Activated T-helper 9 cell treated with anti-CD3 and anti-CD28 coated beads, Interleukin-2, amount 50 U/mL, for 16 hours (primary cell): ENCODE measurements around the gene GMDS.
A peak's percentile ranks its signal among the peaks of the same experiment; 100 is the strongest.

ENCODE experiments used
- DNase-seq: peaks from one replicate; pipeline ENCODE4 v3.0.0-alpha.2; 2020; ENCODE audit warnings: low read depth

The GMDS gene

DNA sequence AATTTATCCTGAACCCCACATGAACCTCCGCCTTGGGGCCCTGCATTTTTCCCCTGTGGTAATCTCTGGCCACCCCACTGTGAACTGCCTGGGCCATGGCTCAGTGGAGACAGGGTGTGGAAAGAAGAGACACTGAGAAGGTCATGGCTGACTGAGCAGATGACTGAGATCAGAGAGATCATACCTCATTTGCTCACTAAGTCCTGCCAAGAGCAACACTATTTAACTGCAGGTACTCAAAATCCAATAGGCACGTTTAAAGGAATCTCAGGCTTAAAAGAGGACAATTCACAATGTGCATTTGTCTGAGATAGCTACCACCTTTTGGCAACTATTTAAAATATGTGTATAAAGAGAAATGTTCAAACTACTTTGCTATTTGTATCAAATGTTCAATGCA lies 305.0 kb downstream of the GMDS start:
- DNase-seq, result no peak

DNA sequence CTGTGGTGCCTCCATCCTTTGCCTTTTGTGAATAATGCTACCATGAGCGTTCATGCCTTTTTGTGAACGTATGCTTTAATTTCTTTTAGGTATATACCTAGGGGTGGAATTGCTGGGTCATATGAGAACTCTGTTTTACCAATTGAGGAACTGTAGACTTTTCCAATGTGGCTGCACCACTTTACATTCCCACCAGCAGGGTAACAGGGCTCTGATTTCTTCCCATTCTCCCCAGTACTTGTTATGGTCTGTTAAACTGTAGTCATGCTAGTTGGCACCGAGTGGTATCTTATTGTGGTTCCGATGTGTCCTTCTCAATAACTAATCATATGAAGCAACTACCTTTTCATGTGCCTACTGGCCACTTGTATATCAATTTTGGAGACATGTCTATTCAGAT lies 312.1 kb downstream of the GMDS start:
- DNase-seq, result no peak

DNA sequence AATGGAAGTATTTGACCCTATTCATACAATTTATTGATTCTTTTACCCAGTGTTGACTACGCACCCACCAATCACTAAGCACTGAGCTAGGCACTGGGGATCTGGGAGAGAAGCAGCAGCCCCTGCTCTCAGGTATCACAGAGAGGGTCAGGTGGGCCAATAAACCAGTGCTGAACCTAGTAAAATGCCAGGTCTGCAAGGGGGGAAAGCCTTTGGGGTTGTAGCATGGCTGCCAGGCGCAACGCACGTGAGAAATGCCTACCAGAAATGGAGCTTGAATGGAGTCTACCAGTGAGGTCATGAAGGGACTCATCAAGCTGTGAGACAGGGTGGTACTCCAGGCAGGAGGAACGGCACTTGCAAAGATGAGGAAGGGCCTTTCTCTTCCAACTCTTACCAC lies 313.6 kb downstream of the GMDS start:
- DNase-seq, result no peak

DNA sequence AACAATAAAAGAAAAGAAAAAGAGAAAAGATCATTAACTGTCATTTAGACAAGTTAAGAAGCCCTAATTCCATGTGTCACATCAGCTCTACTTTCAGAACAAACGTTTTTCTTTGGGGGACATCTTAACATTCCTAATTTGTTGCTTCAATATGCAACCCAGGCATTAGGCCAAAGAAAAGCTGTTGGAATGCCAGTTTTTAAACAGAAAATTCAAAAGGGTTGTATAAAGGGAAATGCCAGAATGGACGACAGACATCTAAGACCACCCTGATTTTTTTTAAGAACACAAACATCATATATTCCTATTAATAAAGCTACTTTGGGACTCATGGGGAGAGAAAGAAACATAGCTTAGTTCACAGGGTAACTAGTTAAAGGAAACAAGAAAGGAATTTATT lies 315.0 kb downstream of the GMDS start:
- no peak for DNase-seq

DNA sequence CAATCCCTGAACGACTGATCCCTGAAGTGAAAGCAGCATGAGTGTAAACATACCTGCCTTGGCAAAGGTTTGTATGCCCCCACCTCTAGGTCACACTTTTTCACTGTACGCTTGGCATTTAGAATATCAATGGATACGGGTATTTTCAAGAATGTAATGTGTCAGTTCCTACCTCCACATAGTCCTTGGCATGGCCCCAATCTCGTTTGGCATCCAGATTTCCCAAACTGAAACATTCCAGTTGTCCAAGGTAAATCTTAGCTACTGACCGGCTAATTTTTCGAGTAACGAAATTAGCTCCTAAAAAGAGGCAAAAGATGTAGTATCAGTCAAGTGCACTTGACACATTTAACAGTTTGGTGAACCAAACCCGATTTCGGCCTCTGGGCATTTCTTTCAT lies 315.5 kb downstream of the GMDS start:
- DNase-seq, result no peak

DNA sequence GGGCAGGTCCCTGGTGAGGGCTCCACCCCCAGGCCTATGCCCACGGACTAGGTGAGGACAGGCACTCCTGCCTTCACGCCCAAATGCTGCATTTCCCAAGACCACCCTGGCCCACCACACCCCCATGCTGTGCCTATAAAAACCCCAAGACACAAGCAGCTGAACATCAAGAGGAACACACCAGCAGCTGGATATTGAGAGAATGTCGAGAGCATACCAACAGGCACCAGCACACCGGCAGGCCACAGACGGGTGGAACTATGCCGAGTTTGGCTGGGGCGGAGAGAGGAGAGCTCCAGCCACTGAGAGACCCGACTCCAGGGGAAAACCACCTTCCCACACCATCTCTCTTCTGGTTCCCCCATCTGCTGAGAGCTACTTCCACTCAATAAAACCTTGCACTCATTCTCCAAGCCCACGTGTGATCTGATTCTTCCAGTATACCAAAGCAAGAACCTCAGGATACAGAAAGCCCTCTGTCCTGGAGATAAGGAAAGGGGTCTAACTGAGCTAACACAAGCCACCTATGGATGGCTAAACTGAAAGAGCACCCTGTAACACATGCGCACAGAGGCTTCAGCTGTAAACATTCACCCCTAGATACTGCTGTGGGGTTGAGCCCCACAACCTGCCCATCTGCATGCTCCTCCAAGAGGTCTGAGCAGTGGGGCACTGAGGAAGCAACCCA lies 319.5 kb downstream of the GMDS start:
- DNase-seq, result no peak

DNA sequence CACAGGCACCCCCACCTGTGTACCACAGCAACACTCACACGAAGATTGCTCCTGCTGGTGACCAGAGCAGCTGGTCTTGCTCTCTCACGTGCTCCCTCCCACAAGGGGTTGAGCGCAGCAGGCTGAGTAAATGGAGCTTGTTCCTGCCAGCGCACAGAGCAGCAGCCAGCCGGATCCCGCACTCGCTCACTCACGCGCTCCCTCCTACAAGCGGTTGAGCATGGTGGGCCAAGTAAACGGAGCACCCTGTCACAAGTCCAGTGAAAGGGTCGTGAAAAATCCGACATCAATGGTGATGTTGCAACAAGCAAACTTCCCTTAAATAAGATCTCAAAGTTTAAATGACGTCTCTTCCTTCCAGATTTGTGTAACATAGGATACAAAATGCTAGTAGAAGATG lies 322.0 kb downstream of the GMDS start:
- no peak for DNase-seq

DNA sequence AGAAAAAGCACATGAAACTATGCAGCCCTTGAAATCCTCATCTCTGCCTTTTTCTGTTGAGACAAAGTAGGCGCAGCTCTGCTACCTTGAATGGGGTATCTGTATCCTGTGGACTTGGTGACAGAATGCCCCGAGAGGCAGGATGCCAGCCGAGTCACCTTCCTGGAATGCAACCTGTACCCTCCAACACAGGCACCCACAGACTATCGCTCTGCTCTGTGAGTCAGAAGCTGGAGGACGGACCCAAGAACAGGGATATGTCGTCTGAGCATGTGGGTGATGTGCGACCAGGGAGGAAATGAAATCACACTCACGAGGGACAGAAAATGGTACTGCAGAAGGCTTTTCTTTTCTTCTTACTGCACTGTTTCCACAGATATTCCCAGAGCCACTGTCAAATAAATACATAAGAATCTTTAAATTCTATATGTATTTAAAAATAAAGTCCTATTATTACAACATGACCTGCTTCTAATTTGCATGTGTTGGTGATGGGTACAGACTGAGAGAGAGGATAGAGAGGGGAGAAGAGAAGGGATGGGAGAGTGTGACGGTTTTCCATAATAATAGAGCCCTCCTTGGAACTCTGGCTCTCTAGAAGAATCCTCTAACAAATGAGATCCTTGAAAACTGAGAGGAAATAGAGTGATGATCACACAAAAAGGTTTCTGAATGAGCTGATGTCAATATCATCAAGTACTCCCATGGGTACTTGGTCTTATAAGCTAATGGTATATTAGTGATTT lies 327.6 kb downstream of the GMDS start:
- peak; percentile 12 for DNase-seq

DNA sequence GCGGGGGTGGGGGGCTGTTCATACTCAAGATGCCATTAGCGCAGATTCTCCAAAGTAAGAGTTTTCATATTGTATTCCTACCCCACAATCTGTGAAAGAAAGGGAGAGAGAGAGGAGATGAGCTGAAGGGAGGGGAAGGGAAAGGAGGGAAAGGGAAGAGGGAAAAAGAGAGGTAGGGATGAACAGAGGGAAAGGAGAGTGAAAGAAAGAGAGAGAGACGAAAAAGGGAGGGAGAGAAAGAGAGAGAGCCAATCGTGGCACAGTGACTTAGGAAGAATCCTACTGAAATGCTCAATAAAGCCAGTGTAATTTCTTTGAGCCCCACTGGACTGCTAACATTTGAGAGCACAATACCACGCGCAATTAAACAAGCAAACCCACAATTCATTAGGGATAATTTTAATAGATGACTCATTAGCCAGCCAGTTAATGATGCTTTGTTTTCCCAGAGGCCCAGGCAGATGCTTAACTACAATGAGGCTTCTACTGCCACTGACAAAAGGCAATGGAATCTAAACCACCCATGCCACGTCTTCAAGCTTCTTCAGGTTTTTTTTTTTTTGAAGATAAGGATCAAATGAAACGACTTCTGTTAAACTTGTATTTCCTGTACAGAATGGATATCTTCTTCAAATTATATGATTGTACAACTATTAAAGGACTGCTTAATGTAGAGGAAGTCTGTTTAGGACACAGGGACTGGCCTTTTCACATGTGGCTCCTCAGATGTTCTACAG lies 328.9 kb downstream of the GMDS start:
- DNase-seq, result no peak

DNA sequence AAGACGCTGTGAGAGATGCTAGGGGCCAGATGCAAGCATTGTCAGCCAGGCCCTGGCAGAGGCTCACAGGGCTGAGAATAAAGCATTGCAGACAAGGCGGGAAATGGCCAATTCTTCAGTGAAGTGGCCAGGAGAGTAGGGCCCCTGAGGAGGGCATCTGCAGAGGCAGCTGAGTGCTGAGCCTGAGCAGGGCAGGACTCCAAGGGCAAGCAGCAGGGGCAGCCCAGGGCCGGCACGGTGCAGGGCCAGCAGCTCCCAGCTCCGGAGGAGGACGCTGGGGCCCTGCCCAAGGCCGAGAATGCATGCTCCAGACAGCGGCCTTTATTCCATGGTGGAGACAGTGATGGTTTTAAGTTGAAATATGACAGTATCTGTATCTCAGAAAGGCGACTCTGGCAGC lies 330.2 kb downstream of the GMDS start:
- DNase-seq, result no peak

DNA sequence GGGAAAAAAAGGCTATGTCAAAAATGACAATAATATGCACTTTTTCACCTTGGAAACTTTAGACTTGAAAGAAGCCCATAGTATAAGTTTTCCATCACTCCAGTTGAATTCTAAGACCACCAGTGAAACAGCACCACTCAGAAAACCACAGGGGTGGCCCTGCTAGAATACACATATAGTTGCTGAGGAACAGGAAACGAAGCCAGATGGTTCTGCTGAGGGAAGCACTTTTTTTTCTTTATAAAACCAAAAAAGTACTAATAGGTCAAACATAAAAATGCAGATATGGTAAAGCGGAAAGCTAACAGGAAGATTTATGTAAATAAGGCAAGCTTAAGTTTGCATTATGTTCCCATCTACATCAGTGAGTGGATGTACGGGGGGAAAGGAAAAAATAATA lies 331.8 kb downstream of the GMDS start:
- no peak for DNase-seq

DNA sequence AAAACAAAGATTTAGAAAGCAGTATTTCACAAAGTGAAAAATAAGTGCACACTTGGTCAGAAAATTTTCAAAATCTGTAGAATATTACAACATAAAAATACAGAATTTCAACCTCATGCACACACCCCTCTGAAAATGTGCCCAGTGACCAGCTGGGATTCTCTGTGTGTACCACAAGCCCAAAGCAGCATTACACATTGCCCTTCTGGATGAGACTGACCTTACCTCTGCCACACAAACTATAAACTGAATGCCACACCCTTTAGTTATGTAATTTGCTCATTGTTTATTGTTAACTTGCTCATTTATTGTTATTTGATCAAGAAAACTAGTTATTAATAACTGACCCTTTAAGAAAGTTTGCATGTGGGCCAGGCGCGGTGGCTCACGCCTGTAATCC lies 332.7 kb downstream of the GMDS start:
- no peak for DNase-seq

DNA sequence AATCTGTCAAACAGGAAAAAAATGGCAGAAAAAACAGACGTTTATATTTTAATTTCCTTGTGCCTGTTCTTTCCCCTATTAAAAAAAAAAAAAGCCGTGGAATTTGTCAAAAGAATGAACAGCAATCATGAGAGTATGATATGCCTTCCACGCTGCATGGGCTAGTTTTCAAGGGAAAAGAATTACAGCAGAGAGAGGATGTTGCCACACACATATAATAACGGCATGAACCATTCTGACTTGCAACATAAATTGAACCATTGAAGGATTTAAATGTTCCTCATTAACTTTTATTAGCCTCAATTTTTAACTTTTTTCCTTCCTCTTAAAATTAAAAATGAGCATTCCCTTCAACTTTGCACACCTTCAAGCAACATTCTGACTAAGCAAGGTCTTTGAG lies 333.9 kb downstream of the GMDS start:
- DNase-seq, result no peak

DNA sequence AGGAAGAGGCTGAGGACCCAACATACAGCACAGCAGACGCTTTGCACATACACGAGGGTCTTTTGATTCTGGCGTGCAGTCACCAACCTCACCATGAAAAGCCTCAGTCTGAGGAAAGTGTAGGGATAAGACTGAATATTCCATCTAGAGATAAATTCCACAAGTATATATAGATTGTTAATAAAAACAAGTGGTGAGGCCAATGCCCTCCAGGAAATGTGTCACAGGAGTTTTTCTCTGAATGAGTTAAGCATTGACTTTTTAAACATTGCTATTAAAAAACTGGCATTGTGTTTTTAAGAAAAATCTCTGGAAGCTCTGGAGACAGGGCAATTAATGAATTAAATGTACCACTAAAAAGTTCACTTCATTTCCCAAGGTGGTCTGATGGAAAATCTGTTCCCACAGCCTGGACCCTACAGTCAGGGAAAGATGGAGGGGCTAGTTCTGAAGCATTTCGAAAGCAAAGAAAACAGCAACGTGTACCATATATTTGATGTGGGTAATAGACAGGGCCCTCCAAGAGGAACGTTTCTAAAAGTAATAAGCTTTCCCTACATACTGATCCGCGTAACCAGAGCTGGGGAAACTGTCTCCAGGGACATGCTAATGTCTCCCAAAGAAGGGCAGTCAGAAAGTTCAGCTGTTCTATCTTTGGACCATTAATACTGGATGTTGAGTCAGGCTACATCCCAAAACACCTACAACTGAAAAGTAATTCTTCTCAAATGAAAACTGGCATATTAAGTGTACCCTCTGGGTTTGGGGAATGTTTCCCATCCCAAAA lies 334.6 kb downstream of the GMDS start:
- no peak for DNase-seq

DNA sequence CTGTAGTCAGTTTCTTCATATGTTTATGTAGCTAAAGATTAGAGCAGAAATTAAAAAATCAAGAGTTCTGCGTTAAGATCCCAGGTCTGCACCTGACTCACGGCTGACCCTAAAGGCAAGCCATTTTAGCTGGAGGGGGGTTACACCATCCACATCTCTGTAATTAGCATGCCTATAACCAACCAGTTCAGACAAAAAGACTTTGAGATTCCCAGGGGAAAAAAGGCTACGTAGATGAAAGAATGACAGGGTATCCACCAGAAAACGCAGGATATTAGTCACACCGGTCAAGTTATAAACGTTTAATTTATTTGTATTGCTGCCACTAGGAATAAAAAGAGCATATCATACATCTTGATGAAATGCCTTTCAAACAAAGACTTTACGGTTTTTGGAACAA lies 336.6 kb downstream of the GMDS start:
- DNase-seq, result no peak

DNA sequence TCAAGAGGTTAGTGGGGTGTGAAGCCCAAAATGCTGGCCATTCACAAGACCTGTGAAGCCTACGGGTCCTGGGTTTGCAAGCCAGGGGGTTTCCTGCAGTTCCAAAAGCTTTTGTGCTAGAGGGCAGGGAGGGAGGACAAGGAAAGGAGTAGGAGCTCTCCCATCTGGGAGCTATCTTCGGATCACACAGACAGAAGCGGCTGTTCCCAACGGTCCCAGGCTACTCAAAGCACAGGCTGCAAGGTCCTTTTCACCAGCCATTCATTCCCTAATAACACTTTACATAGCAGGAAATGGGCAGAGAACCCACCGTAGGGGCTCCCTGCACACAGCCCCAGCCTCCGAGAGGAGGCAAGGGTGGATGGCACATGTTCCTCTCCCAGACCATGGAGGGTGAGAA lies 338.8 kb downstream of the GMDS start:
- no peak for DNase-seq

DNA sequence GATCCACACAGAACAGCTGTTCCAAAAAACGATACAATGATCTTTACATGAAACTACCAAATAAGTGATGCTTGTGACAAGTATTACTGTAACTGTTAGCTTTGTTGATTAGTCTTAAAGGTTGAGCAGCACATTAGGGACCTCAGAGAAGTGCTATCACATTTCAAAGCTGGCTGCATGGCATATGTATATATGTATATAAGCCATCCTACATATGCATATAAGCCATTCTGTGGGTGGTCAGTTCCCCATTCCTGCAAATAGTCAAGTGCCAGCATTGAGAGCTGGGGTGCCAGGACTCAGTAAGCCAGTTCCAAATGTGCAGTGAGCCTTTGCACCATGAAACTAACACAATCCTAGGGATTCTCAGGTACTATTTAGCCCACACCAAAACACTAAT lies 339.4 kb downstream of the GMDS start:
- no peak for DNase-seq

DNA sequence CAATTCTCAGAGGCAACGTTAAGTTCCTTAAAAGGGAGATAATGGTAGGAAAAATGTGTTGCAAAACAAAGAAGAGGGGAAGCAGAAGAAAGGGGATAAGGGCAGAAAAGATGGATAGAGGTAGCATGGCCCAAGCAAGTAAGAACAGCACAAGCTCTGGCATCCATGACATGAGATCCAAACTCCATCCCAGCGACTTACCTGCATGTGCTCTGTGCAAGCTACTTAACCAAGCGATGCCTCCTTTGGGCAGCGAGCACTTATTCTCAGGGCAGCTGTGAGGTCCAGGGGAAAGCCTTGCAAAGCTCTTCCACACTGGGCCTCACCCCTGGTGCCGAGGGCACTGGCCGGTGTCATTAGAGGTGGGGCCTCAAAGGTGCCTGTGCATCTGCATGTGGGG lies 340.5 kb downstream of the GMDS start:
- DNase-seq, result no peak

DNA sequence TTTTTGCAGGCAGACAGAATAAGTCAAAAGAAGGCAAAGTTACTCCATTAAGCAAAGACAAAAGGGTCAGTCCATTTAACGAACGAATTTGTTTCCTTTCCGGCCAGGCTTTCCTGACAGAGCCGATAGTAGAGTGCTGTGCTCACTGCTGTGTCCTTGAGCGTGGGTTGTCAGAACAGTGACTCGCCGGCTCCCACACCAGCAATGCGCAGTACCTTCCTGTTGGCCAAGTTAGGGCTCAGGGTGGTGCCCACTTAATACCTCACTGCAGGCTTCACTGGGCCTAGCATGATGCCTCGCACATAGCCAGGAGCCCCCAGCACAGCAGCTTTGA lies 341.0 kb downstream of the GMDS start:
- no peak for DNase-seq

DNA sequence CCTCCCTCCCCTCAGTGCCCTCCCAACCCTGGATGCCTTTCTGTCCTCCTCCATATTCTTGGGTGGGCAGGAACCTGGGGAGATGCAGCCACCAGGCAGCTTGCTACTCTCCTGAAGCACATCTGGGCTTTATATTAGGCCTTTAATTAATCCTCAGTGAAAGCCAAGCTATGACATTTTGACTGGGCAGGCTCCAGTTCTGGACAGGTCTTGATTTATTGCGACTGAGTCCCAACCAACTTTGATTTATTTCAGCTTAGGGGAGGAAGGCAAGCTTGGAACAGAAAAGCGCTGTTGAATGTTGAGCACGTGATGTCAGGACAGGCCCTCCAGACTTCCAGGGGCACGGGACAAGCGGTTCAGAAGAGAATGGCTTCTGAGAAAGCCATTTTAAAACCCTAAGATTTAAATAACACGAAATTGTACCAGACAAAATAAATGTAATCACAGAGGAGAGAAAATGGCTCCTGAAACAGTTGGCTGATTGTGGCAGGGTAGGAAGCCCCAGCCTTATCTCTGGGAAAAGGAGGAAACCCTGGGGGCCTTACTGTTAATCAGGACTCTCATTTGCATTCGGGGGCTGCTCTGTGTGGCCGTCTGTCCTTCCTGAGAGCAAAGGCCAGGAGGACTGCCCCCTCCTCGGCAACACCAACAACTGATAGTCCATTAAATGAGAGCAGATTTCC lies 341.5 kb downstream of the GMDS start:
- no peak for DNase-seq

DNA sequence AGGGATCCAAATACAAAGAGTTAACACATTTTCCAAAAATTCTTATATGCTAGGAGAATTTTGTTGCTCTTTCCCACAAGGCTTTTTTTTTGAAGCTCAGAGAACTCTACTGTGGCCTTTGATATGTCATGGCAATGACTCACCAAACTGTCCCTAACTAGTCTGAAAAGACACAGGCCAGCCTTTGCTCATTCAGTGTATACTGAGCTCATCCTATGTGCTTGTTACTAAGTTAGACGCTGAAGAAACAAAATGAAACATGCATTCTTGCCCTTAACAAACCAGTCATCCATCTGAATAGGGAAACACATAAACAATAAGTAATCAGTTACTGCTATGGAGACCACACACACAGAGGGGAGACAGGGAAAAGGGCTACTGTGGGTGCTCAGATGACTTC lies 343.8 kb downstream of the GMDS start:
- no peak for DNase-seq

DNA sequence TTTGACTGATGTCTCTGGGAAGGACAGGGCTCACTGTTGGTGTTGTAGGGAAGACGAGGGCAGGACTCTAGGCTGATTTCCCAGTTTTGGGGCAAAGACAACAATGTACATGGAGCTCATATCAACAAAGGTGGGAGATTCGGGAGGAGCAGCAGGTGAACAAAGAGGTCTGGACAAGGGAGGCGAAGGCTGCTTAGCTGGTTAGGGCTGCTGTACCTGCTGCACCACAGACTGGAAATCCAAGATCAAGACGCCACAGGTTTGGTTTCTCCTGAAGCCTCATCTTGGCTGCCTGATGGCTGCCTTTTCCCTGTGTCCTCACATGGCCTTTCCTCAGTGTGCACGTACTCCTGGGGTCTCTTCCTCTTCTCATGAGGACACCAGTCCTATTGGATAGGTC lies 348.5 kb downstream of the GMDS start:
- DNase-seq, result no peak
